DMS79 treated with DMSO at 0.1 percent for 48 hours (cell line): ENCODE data around the gene ZNF605.
"Not testable (repeated sequence)": the region's sequence is repeated elsewhere in the genome, so short reads cannot be mapped to it uniquely, and the experiment has no call there.

Source experiments
- DNase-seq: peaks from one replicate; lab custom pipeline; 2025; lab: John Stamatoyannopoulos, UW

ZNF605 gene

DNA sequence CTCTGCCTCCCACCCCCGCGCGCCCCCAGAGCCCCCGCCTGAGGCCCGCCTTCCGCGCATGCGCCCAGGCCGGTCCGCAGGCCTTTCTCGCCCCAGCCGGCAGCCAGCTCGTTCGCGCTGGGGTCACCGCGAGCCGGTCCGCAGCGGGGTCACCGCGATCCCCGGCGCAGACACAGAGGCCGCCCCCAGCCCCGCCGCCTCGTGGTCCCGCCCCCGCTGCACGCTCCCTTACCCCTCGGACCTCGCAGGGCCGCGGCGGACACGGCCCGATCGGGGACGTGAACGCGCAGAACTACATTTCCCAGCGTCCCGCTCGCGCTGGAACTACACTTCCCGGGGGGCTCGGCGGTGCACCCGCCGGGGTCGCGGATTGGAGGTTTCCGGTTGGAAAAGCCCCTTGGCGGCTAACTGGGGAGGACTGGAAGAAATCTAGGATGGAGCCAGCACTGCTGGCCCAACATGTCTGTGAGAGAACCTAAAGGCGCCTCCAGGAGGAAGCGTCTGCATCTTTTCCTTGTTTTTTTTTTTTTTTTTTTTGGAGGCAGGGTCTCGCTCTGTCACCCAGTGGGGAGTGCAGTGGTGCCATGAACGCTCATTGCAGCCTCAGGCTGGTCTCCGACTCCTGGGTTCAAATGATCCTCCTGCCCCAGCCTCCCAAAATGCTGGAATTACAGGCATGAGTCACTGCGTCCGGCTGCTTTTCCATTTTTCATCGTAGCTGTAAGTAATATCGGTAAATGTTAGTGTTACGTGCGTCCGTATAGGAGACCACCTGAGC lies at the start of gene ZNF605:
Gene ZNF605 (minus strand): TSS at position 296 of the 778 bp plus-strand sequence. CDS start 10,671 bp downstream, outside the sequence.
- DNase-seq, result peak; percentile 78

DNA sequence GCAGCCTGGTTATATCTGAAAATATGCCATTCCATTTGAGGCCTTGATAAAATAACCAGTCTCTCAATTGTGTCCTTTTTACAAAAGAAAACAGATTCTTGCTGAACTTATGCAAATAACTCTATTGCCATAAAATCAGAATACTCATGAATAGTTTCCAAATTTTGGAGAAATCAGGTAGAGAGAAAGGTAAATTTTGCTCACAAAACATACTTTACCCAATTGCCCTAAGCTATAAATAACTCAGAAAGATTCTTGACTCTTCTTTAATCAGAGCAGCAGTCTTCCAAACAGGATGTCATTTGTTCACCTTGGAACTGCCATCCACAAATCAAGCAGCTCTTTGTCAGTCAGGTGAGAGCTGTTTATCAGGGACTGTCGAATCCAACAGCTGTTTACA lies 42.6 kb upstream of the ZNF605 start:
- DNase-seq, result no peak

DNA sequence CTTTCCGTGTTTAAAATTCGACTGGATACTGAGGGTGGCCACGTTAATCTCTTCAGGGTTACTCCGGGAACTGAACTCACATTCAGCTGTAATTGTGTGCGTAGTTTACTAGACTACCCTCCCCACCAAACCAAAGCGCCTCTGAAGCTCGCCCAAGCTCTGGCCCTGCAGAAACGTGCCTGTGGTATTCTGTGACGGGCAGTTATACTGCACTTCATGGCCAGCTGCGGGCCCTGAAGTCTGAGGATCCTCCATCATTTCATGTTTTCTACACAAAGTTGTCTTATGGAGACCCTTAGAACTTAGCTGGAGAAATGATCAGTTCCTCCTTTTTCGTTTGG lies 30.7 kb upstream of the ZNF605 start:
- no peak for DNase-seq

DNA sequence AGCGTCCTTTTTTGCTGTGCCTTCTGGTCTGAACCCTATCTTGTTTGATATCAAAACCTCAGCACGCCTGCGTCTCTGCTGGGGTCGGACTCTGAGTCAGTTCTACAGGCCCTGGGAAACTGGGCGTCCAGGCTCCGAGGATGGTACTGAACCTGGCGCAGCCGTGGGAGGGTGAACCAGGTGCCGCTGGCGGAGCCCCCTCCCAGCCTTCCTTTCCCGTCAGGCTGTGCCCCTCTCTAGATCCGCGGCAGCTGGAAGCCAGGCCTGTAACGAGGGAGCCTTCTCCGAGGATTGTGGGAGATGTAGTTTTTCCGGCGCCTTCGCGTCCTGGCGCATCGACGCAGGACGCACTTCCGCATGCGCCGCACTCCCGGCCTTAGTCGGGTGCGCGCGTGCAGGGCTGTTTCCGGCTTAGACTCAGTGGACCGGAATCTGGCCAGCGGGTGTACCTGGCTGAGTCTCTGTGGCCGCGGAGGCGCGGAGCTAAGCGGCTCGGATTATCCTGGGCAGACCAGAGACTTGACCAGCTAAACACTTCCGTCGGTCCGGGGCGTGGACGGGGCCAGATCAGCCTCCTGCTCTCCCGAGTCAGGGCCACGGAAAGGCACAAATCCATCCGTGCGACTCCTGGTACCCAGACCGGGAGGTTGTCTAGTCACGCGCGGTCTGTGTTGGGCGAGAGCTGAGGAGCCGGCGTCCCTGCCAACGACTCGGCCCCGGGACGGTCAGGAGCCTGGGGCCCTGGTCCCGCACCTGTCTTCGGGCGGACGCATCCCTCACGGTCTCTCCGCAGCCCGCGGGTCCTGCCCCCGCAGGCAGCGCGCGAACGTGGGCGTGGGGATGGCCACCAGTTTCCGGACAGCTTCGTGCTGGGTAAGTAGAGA lies 30.1 kb upstream of the ZNF605 start, which contains the start of gene ZNF26:
Gene ZNF26 (plus strand): TSS at position 367 of the 884 bp plus-strand sequence. CDS start 474 bp downstream, at position 841.
- peak; percentile 90 for DNase-seq

DNA sequence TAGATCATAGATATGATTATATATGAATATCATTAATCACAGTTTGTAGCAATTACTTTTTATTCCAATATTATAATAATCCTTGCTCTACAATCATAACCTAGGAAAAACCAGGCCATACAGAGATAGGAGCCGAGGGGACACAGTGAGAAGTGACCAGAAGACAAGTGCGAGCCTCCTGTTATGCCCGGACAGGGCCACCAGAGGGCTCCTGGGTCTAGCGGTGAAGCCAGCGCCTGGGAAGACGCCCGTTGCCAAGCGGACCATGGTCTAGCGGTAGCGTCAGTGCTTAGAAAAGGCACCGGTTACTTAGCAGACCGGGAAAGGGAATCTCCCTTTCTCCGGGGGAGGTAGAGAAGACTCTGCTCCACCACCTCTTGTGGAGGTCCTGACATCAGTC lies 20.8 kb upstream of the ZNF605 start:
- DNase-seq, result not testable (repeated sequence)

DNA sequence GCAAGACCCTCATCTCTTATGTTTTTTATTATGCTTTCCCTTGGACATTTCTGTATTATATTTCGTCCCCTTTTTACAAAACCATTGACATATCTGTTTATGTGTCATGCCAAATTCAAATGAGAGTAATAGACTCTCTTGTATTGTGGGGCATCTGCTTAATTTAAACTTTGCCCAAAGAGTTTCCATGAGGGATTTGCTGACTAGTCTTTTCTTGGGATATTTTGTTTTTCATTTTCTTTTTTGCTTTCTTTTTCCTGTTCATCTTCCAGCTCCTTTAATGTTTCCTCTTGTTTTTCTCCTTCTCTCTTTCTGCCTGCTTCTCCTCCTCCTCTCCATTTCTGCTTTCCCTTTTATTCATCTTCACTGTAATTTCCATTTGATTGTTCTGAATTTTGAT lies 16.3 kb upstream of the ZNF605 start:
- no peak for DNase-seq

DNA sequence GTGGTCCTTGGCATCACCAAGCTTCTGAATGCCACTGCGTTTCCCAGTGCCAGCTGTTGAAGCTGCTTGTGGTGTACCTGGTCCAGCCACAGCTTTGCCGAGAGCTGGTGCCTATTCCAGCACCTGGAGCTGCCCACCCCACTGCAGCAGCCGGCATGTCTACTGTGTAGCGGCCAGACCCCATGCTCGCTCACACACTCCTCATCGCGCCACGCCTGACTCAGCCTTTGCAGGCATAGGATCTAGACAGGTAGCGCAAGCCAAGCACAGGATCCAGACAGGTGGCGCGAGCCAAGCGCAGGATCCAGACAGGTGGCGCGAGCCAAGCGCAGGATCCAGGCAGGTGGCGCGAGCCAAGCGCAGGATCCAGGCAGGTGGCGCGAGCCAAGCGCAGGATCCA lies 11.6 kb upstream of the ZNF605 start:
- DNase-seq, result no peak

DNA sequence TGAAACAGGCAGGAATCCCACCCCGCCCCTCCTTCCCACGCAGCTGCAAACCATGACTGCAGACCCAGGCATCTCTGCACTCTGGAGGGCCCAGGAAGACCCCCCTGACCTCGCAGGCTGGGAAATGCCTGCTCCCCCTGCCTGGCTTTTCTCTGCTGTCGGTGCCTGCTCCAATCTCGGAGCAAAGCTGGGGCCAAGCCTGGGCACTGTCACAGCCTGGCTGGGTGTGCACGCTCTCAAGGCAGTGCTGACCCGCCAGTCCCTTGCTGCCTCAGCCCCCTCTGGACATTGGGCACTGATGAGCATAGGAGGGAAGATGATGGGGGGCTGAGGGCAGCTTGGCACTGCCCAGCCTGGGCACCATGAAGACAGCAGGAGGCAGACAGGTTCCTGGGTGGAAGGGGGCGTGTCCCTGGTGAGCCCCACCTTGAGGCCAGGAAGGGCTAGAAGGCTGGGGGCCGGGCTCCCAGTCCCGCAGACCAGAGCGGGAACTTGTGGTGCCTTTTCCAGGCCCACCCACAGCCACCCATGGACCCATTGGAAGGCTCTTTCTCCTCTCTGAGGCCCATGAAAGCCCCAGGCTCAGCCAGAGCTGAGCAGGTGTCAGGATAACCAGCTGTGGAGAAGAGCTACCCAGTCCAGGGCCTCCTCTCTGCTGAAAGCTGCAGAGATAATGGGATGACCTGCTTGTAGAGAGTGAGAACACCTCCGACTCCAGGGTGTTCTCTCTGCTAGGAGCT lies 10.7 kb upstream of the ZNF605 start:
- no peak for DNase-seq

DNA sequence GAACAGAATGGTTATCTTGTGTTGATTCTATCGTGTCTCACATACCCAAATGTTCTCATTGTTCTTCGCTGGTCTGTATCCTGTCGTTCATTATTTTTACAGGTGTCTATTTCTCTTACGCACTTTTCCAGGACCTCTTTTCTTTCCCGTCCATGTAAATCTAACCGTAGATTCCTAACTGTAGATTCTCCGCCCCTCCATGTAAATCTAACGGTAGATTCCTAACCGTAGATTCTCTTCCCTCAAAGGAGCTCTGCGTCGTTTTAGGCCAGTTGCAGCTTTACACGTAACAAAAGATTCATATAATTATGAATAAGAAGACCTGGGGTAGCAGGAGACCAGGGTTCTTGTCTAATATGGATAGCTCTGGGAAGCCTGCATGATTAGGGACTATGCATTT lies 9.7 kb upstream of the ZNF605 start:
- no peak for DNase-seq

DNA sequence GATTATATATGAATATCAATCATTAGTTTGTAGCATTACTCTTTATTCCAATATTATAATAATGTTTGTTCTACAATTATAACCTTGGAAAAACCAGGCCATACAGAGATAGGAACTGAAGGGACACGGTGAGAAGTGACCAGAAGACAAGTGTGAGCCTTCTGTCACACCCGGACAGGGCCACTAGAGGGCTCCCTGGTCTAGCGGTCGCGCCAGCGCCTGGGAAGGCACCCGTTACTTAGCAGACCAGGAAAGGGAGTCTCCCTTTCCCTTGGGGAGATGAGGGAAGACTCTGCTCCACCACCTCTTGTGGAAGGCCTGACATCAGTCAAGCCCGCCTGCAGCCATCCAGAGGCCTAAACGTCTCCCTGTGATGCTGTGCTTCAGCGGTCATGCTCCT lies 7.8 kb upstream of the ZNF605 start:
- not testable (repeated sequence) for DNase-seq

DNA sequence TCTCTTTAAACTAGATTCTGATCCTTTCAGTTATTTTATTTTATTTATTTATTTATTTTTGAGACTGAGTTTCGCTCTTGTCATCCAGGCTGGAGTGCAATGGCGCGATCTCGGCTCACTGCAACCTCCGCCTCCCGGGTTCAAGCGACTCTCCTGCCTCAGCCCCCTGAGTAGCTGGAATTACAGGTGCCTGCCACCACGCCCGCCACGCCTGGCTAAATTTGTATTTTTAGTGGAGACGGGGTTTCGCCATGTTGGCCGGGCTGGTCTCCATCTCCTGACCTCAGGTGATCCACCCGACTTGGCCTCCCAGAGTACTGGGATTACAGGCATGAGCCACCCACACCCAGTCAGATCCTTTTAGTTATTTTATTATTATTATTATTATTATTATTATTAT lies 5.7 kb upstream of the ZNF605 start:
- not testable (repeated sequence) for DNase-seq

DNA sequence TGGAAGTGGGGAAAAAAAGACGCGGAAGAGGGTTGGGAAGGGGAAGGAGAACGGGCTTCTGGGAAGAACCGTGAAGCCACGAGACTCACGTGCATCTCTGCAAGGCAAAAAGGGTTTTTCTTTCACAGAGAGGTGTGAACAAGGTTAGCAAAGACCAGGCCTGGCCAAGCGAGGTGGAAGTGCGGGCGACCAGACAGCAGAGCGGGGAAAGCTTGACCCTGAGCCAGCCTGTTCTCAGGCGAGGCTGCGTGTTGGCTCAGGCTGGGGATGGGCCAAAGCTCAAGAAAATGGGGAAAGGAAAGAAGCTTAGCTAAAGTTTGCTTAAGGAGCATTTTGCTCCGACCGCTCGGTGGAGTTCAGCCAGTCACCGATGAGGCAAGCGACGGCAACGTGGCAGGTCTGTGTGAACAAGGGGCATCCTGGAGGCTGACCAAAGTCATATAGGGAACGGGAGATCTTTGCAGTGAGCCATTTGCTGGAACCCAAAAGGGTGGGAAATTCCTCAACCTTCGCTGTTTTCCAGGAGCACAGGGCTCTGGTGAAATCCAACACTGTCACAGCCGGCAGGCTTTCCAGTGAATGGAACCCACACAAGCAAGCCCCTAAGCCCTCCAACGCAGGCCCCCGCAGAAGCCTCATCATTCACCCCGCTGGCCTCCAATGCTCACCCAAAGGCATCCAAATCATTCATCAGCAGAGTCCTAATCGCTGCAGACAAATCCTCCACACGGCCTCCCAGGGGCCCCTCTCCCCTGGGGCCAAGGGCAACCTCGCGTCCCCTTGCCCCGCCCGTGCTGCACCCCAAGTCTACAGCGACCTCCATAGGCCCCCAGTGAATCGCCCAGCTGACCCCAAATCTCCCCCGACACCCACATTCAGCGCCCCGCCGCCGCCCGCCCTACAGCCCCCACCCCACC lies 754 bp downstream of the ZNF605 start:
- peak; percentile 51 for DNase-seq

DNA sequence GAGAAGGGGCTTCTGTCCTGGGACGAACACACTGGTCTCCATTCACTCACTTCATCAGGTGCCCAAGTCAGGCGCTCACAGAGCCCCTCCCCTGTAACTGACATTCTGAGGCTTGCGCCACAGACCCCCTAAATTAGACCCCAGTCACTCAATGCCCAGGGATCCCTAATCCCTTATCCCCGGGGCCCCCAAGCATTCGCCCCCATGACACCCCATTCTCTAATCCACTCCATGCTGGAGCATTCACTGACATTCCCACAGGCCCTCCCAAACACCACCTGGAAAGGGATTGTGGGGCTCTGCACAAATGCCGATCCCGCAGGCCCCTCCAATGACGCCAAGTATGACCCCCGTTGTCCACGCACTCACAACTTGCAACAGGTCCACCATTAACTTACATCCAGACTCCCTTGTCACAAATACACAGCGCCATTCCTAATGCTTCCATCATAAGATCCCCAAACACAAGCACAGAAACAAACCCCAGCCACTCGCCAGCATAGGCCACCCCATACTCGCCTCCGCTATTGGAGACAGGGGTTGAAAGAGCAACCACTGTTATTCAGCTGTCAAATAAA lies 1.5 kb downstream of the ZNF605 start:
- DNase-seq, result peak; percentile 51

DNA sequence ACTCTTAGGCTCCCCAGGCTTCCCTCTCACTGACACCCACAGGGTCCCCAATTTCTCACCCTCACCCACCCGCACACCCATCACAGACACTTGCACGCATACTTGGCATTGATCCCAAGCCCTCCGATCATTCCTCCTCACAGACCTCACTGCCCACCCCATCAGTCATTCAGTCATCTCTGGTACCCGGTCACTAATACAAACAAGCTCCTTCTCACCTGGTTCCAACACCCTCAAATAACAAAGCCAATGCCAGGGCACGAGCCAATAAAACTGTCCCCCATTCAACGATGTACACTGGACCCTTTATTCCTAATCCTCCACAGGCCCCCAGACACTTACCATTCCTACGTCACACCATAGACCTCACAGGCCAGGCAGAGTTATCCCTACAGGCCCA lies 2.3 kb downstream of the ZNF605 start:
- DNase-seq, result no peak

DNA sequence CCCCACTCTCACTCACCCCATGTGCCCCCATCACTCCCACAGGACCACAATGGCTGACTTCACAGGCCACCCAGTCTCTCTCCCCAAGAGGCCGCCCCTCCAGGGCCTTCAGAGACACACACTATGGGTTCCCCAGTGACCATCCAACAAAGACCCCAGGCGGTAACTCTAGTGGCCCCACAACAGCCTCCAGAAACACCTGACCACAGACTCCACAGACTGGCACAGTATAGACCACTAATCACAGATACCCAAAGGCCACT lies 3.0 kb downstream of the ZNF605 start:
- no peak for DNase-seq

DNA sequence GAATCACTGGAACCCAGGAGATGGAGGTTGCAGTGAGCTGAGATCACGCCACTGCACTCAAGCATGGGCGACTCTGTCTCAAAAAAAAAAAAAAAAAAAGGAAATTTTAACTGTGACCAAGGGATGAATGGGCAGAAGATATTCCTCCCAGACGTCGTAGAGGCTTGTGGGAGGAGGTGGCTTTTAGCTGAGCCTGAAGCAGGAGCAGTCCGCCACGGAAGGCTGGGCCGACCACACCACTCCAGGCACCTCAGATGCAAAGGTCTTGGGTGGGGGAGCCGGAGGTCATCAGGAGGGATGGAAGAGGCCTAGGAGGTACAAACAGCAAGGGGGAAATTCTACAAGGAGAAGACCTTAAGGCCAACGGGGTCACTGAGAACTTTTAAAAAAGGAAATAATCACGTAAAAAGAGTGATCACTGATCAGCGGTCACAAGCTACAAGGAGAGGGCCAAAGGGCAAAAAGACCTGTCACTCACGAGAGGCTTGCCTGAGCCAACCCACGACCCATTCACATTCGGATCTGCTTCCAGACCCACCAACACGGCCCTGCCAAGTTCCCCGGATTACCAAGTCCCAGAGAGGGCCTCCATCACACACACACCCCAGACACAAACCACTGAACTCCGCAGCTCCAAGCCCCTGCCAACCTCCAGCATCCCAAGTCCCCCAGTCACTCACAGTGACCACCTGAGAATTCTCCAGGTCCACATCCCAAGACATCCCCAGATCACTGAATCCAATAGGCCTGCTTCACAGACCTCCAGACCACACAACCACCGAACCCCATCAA lies 3.5 kb downstream of the ZNF605 start:
- DNase-seq, result no peak

DNA sequence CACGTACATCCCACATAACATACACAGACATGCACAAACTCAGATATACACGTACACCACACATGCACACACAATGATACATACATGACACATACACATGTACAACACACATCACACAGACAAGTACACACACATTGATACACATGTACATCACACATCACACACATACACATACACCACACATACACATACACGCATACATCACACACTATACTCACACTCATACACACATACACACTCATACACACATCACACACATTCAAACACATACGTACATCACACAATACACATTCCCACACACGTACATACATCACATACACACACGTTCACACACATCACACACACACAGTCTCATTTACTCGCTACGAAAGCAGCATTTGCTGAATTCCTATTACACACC lies 4.5 kb downstream of the ZNF605 start:
- no peak for DNase-seq

DNA sequence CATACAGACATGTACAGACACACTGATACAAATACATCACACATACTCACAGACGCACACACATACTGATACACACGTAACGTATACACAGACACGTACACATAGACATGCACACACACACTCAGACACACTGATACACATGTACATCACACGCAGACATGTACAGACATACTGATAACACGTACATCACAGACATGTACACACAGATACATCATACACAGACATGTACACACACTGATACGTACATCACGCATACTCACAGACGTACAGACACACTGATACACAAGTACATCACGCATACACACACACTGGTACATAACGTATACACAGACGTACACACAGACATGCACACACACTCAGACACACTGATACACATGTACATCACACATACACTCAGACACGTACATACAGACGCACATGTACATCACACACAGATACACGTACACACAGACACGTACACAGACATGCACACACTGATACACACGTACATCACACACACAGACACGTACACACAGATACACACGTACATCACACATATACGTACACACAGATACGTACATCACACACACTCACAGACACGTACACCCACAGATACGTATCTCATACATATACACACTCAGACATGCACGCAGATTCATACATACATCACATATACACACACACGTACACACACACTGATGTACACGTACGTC lies 5.1 kb downstream of the ZNF605 start:
- DNase-seq, result no peak

DNA sequence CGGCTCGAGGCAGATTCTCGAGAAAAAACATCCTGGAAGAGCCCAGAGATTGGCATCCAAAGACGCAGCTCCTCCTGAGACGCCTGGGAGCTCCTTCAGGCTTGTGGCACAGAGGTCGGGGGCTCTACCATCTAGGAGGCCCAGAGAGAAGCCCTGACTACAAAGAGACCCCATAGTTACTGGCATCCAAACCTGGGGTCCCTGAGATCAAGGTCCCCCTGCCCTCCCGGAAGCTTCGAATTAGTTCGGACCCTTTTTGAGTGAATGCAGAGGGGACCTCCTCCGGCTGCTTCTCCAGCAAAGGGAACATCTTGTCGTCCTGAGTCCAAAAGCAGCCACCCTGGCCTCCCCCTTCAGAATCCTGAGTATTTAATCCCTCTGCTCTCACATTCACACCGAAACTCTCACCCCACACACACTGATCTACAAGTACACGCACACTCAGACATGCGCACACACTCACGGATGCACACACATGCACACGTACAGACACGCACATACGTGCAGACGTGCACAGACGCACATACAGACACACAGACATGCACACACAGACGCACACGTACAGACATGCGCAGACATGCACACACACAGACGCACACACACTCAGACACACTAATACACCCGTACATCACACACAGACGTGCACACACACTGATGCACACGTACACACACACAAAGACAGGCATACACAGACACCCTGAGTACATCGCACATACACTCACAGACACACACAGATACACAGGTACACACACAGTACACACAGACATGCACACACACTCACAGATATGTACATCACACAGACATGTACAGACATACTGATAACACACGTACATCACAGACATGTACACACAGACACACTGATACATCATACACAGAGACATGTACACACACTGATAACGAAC lies 5.9 kb downstream of the ZNF605 start:
- no peak for DNase-seq
